ENCODE results near the gene ENOX1. TPM values are rescaled to one million over a fixed set of nuclear protein-coding genes. Genes with fewer than 3 reads are reported as not detected.

Gene ENOX1
- total RNA-seq, 1 experiment from 2014 or later: 0.26 TPM

DNA sequence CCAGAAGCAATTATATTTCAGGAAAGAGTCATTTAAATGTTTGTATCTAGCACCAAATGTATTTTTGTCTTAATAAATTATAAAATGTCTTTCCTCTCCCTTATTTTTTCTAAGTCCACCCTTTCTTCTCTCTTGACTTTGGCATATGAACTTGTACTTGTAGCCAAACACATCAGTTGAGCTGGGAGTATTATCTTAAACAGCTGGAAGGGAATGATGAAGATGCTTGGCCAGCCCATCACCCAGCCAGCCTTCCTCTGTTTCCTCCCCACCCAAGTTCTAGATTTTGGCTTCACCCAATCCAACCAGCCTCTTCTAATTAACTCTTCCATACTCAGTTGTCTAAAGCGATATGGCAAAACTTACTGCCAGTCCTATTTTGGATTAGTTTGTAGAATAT is 272.5 kb downstream of the ENOX1 start:
- POLR2A ChIA-PET: no interaction called here
- TF ChIP-seq ZNF281 (CRISPR knock-in tag; IDR thresholded peaks at IDR 0.05) (no peak), RELA (CRISPR knock-in tag; IDR thresholded peaks at IDR 0.05; ENCODE audit: borderline replicate concordance) (no peak), NR2C2 (CRISPR knock-in tag; IDR thresholded peaks at IDR 0.05) (no peak), FOXP1 (CRISPR knock-in tag; IDR thresholded peaks at IDR 0.05; ENCODE audit: borderline replicate concordance) (no peak), OVOL2 (CRISPR knock-in tag; IDR thresholded peaks at IDR 0.05; ENCODE audit: borderline replicate concordance) (no peak), NFATC4 (CRISPR knock-in tag; IDR thresholded peaks at IDR 0.05) (no peak), ZNF263 (CRISPR knock-in tag; IDR thresholded peaks at IDR 0.05; ENCODE audit: low read depth) (no peak), NR1H2 (CRISPR knock-in tag; IDR thresholded peaks at IDR 0.05) (no peak), NFYB (CRISPR knock-in tag; conservative IDR thresholded peaks at IDR 0.05; ENCODE audit: low read depth) (no peak), ATF1 (CRISPR knock-in tag; IDR thresholded peaks at IDR 0.05) (no peak), TEAD4 (CRISPR knock-in tag; IDR thresholded peaks at IDR 0.05) (no peak), E2F1 (CRISPR knock-in tag; IDR thresholded peaks at IDR 0.05) (no peak), TCF7 (CRISPR knock-in tag; IDR thresholded peaks at IDR 0.05; ENCODE audit: low read depth) (no peak)
- TF ChIP-seq, protein P1, sequence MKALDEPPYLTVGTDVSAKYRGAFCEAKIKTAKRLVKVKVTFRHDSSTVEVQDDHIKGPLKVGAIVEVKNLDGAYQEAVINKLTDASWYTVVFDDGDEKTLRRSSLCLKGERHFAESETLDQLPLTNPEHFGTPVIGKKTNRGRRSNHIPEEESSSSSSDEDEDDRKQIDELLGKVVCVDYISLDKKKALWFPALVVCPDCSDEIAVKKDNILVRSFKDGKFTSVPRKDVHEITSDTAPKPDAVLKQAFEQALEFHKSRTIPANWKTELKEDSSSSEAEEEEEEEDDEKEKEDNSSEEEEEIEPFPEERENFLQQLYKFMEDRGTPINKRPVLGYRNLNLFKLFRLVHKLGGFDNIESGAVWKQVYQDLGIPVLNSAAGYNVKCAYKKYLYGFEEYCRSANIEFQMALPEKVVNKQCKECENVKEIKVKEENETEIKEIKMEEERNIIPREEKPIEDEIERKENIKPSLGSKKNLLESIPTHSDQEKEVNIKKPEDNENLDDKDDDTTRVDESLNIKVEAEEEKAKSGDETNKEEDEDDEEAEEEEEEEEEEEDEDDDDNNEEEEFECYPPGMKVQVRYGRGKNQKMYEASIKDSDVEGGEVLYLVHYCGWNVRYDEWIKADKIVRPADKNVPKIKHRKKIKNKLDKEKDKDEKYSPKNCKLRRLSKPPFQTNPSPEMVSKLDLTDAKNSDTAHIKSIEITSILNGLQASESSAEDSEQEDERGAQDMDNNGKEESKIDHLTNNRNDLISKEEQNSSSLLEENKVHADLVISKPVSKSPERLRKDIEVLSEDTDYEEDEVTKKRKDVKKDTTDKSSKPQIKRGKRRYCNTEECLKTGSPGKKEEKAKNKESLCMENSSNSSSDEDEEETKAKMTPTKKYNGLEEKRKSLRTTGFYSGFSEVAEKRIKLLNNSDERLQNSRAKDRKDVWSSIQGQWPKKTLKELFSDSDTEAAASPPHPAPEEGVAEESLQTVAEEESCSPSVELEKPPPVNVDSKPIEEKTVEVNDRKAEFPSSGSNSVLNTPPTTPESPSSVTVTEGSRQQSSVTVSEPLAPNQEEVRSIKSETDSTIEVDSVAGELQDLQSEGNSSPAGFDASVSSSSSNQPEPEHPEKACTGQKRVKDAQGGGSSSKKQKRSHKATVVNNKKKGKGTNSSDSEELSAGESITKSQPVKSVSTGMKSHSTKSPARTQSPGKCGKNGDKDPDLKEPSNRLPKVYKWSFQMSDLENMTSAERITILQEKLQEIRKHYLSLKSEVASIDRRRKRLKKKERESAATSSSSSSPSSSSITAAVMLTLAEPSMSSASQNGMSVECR (CRISPR knock-in tag; IDR thresholded peaks at IDR 0.05; ENCODE audit: borderline replicate concordance): no peak
- TF ChIP-seq, protein P2, sequence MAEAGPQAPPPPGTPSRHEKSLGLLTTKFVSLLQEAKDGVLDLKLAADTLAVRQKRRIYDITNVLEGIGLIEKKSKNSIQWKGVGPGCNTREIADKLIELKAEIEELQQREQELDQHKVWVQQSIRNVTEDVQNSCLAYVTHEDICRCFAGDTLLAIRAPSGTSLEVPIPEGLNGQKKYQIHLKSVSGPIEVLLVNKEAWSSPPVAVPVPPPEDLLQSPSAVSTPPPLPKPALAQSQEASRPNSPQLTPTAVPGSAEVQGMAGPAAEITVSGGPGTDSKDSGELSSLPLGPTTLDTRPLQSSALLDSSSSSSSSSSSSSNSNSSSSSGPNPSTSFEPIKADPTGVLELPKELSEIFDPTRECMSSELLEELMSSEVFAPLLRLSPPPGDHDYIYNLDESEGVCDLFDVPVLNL (CRISPR knock-in tag; IDR thresholded peaks at IDR 0.05; ENCODE audit: borderline replicate concordance, low read depth): no peak
- TF ChIP-seq, protein P3, sequence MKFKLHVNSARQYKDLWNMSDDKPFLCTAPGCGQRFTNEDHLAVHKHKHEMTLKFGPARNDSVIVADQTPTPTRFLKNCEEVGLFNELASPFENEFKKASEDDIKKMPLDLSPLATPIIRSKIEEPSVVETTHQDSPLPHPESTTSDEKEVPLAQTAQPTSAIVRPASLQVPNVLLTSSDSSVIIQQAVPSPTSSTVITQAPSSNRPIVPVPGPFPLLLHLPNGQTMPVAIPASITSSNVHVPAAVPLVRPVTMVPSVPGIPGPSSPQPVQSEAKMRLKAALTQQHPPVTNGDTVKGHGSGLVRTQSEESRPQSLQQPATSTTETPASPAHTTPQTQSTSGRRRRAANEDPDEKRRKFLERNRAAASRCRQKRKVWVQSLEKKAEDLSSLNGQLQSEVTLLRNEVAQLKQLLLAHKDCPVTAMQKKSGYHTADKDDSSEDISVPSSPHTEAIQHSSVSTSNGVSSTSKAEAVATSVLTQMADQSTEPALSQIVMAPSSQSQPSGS (CRISPR knock-in tag; IDR thresholded peaks at IDR 0.05; ENCODE audit: borderline replicate concordance, low read depth): no peak
- TF ChIP-seq, protein P4, sequence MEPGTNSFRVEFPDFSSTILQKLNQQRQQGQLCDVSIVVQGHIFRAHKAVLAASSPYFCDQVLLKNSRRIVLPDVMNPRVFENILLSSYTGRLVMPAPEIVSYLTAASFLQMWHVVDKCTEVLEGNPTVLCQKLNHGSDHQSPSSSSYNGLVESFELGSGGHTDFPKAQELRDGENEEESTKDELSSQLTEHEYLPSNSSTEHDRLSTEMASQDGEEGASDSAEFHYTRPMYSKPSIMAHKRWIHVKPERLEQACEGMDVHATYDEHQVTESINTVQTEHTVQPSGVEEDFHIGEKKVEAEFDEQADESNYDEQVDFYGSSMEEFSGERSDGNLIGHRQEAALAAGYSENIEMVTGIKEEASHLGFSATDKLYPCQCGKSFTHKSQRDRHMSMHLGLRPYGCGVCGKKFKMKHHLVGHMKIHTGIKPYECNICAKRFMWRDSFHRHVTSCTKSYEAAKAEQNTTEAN (CRISPR knock-in tag; IDR thresholded peaks at IDR 0.05): no peak
- TF ChIP-seq, protein P5, sequence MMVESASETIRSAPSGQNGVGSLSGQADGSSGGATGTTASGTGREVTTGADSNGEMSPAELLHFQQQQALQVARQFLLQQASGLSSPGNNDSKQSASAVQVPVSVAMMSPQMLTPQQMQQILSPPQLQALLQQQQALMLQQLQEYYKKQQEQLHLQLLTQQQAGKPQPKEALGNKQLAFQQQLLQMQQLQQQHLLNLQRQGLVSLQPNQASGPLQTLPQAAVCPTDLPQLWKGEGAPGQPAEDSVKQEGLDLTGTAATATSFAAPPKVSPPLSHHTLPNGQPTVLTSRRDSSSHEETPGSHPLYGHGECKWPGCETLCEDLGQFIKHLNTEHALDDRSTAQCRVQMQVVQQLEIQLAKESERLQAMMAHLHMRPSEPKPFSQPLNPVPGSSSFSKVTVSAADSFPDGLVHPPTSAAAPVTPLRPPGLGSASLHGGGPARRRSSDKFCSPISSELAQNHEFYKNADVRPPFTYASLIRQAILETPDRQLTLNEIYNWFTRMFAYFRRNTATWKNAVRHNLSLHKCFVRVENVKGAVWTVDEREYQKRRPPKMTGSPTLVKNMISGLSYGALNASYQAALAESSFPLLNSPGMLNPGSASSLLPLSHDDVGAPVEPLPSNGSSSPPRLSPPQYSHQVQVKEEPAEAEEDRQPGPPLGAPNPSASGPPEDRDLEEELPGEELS (CRISPR knock-in tag; IDR thresholded peaks at IDR 0.05): no peak
- TF ChIP-seq, protein P6, sequence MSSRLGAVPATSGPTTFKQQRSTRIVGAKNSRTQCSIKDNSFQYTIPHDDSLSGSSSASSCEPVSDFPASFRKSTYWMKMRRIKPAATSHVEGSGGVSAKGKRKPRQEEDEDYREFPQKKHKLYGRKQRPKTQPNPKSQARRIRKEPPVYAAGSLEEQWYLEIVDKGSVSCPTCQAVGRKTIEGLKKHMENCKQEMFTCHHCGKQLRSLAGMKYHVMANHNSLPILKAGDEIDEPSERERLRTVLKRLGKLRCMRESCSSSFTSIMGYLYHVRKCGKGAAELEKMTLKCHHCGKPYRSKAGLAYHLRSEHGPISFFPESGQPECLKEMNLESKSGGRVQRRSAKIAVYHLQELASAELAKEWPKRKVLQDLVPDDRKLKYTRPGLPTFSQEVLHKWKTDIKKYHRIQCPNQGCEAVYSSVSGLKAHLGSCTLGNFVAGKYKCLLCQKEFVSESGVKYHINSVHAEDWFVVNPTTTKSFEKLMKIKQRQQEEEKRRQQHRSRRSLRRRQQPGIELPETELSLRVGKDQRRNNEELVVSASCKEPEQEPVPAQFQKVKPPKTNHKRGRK (CRISPR knock-in tag; IDR thresholded peaks at IDR 0.05; ENCODE audit: borderline replicate concordance): no peak
- no peak overlapping the region for H3K4me3 Mint-ChIP-seq
- no peak overlapping the region for H3K27ac Mint-ChIP-seq
- no peaks in the 10 kb centered on the region for H3K9me3 Mint-ChIP-seq
- peaks cover 5% of the 10 kb centered on the region for H3K4me1 Mint-ChIP-seq
- no peak for DNase-seq (ENCODE audit: low spot score)
- ATAC-seq: no peak
- H3K36me3 Mint-ChIP-seq: no peaks in the 10 kb centered on the region
- H3K27me3 Mint-ChIP-seq (ENCODE audit: low read depth): no peaks in the 10 kb centered on the region
- CTCF ChIA-PET: no interaction called here
